ENCODE results near the gene C2orf42. TPM values are rescaled to one million over a fixed set of nuclear protein-coding genes. Genes with fewer than 3 reads are reported as not detected.

The C2orf42 gene
- total RNA-seq, 1 donor, result 33.7 TPM

GRCh38 chr2:70145144-70145490 is 45.7 kb downstream of the C2orf42 start:
- H3K4me3 ChIP-seq (ENCODE audit: low read depth, low read length), result no peak overlapping the region
- DNase-seq (ENCODE audit: low read depth), result no peak
- no peak for TF ChIP-seq CTCF (IDR thresholded peaks at IDR 0.05; ENCODE audit: insufficient read depth, low read depth, low read length)

GRCh38 chr2:70144443-70145143 is 46.2 kb downstream of the C2orf42 start:
- TF ChIP-seq CTCF (IDR thresholded peaks at IDR 0.05; ENCODE audit: insufficient read depth, low read depth, low read length), result no peak
- DNase-seq (ENCODE audit: low read depth), result no peak
- H3K4me3 ChIP-seq (ENCODE audit: low read depth, low read length), result no peak overlapping the region

GRCh38 chr2:70143314-70144150 is 47.3 kb downstream of the C2orf42 start:
- peak overlapping the region; percentile 52 for H3K4me3 ChIP-seq (ENCODE audit: low read depth, low read length)
- TF ChIP-seq CTCF (IDR thresholded peaks at IDR 0.05; ENCODE audit: insufficient read depth, low read depth, low read length), result no peak
- peak; percentile 54 for DNase-seq (ENCODE audit: low read depth)

- peak; percentile 100 for DNase-seq (ENCODE audit: low read depth)
- peak overlapping the region; percentile 52 for H3K4me3 ChIP-seq (ENCODE audit: low read depth, low read length)
- peak; percentile 87 for TF ChIP-seq CTCF (IDR thresholded peaks at IDR 0.05; ENCODE audit: insufficient read depth, low read depth, low read length)
These were observed 48.1 kb downstream of the C2orf42 start for GRCh38 chr2:70142590-70143313.

- TF ChIP-seq CTCF (IDR thresholded peaks at IDR 0.05; ENCODE audit: insufficient read depth, low read depth, low read length), result no peak
- DNase-seq (ENCODE audit: low read depth), result peak; percentile 60
- H3K4me3 ChIP-seq (ENCODE audit: low read depth, low read length), result peak overlapping the region; percentile 58
These were observed 48.8 kb downstream of the C2orf42 start for GRCh38 chr2:70141902-70142589.

- peak overlapping the region; percentile 58 for H3K4me3 ChIP-seq (ENCODE audit: low read depth, low read length)
- peak; percentile 22 for TF ChIP-seq CTCF (IDR thresholded peaks at IDR 0.05; ENCODE audit: insufficient read depth, low read depth, low read length)
- peak; percentile 53 for DNase-seq (ENCODE audit: low read depth)
These were observed 49.5 kb downstream of the C2orf42 start for GRCh38 chr2:70141212-70141901.
